GM12872 (cell line): ENCODE data around the gene DNAI1.

ENCODE experiments used
- CTCF ChIP-seq: IDR thresholded peaks from 3 replicates; pipeline ENCODE4 v1.5.1; 2011; ENCODE audit warnings: low read depth, mild to moderate bottlenecking, low read length, moderate library complexity; ENCODE audit not compliant: insufficient read depth

DNAI1 gene

GRCh38 chr9:34521406-34522045, 62.9 kb downstream of the DNAI1 start:
- no peak for TF ChIP-seq CTCF

- no peak for TF ChIP-seq CTCF
These were observed 63.7 kb downstream of the DNAI1 start for GRCh38 chr9:34522091-34522887.

- TF ChIP-seq CTCF = no peak
These were observed 64.6 kb downstream of the DNAI1 start, which contains the start of gene ENHO for GRCh38 chr9:34522971-34523797. Gene ENHO (minus strand): TSS chr9:34522990. CDS start chr9:34521695, 1,295 bp downstream.

- TF ChIP-seq CTCF = no peak
These were observed 65.7 kb downstream of the DNAI1 start for GRCh38 chr9:34524349-34524748.

DNA sequence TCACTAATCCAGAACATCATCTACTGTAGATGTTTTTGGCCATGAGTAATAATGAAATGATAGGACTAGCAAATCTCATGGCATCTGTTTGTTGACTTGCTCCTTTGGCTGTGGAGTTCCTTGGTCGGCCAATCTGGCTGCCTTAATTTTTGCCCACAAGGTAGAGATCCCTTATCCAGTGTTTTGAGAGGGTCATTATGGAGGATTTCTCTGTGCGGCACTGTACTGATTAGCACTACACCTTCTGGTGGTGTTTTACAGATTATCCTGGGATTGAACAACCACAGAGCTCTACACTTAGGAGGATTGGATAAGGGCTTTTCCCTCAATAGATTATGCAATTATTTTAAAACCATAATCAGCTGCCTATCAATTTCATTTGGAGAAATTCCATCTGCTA, 67.4 kb downstream of the DNAI1 start:
- no peak for TF ChIP-seq CTCF

DNA sequence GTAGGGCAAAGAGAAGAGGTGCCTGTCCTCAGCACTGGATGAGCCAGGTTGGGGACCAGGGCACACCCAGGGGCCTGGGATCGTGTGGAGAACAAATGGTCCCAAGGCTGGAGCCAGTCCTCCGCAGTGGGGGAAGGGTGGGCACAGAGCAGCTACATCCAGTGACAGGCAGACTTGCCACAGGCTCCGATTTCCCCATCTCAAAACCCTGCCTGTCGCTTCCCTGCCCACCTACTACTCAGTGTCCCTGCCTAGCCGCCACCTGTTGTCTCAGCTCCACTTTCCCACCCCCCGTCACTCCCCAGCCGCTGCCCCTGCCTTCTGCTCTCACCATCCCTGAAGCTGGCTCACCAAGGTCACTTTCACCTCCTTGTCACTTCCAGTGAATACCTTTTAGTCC, 78.1 kb downstream of the DNAI1 start:
- no peak for TF ChIP-seq CTCF

- TF ChIP-seq CTCF = no peak
These were observed 82.2 kb downstream of the DNAI1 start for GRCh38 chr9:34540827-34541226.
